ENCODE data around the gene NGRN.

NGRN gene

DNA sequence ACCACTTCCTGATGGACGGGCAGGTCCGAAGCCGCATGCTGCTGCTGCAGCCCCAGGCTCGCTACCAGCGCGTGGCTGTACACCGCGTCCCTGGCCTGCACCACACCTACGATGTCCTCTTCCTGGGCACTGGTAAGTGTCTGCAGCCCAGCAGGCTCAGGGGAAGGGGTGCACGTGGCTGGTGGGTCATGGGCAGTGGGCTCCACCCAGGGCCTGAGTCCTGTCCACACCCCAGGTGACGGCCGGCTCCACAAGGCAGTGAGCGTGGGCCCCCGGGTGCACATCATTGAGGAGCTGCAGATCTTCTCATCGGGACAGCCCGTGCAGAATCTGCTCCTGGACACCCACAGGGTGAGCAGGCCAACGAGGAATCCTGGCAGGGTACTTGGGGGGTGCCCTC, 40.4 kb upstream of the NGRN start:
- no peak for DNase-seq (ENCODE audit: low read depth in 1 of 2, low spot score in 1 of 2)
- no peaks in the 10 kb centered on the region for H3K27me3 ChIP-seq (ENCODE audit: insufficient read depth, poor library complexity, severe bottlenecking)
- TF ChIP-seq POLR2AphosphoS5 (IDR thresholded peaks at IDR 0.05; ENCODE audit: low read depth) (no peak), GABPA (IDR thresholded peaks at IDR 0.05; ENCODE audit: low read depth) (no peak)
- TF ChIP-seq, protein P1, sequence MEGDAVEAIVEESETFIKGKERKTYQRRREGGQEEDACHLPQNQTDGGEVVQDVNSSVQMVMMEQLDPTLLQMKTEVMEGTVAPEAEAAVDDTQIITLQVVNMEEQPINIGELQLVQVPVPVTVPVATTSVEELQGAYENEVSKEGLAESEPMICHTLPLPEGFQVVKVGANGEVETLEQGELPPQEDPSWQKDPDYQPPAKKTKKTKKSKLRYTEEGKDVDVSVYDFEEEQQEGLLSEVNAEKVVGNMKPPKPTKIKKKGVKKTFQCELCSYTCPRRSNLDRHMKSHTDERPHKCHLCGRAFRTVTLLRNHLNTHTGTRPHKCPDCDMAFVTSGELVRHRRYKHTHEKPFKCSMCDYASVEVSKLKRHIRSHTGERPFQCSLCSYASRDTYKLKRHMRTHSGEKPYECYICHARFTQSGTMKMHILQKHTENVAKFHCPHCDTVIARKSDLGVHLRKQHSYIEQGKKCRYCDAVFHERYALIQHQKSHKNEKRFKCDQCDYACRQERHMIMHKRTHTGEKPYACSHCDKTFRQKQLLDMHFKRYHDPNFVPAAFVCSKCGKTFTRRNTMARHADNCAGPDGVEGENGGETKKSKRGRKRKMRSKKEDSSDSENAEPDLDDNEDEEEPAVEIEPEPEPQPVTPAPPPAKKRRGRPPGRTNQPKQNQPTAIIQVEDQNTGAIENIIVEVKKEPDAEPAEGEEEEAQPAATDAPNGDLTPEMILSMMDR (IDR thresholded peaks at IDR 0.05; ENCODE audit: insufficient read depth, low read length): no peak
- TF ChIP-seq, protein P2, sequence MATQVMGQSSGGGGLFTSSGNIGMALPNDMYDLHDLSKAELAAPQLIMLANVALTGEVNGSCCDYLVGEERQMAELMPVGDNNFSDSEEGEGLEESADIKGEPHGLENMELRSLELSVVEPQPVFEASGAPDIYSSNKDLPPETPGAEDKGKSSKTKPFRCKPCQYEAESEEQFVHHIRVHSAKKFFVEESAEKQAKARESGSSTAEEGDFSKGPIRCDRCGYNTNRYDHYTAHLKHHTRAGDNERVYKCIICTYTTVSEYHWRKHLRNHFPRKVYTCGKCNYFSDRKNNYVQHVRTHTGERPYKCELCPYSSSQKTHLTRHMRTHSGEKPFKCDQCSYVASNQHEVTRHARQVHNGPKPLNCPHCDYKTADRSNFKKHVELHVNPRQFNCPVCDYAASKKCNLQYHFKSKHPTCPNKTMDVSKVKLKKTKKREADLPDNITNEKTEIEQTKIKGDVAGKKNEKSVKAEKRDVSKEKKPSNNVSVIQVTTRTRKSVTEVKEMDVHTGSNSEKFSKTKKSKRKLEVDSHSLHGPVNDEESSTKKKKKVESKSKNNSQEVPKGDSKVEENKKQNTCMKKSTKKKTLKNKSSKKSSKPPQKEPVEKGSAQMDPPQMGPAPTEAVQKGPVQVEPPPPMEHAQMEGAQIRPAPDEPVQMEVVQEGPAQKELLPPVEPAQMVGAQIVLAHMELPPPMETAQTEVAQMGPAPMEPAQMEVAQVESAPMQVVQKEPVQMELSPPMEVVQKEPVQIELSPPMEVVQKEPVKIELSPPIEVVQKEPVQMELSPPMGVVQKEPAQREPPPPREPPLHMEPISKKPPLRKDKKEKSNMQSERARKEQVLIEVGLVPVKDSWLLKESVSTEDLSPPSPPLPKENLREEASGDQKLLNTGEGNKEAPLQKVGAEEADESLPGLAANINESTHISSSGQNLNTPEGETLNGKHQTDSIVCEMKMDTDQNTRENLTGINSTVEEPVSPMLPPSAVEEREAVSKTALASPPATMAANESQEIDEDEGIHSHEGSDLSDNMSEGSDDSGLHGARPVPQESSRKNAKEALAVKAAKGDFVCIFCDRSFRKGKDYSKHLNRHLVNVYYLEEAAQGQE (IDR thresholded peaks at IDR 0.05; ENCODE audit: insufficient replicate concordance, low read depth): no peak
- H3K27ac ChIP-seq (replicated peaks): no peak overlapping the region
- no peak overlapping the region for H3K4me3 ChIP-seq (replicated peaks; ENCODE audit: insufficient read depth, low read length)

GRCh38 chr15:90225504-90226234, 39.8 kb upstream of the NGRN start:
- H3K27ac ChIP-seq (replicated peaks): no peak overlapping the region
- no peak for DNase-seq (ENCODE audit: low read depth in 1 of 2, low spot score in 1 of 2)
- H3K27me3 ChIP-seq (ENCODE audit: insufficient read depth, poor library complexity, severe bottlenecking): no peaks in the 10 kb centered on the region
- TF ChIP-seq, protein P1 (IDR thresholded peaks at IDR 0.05; ENCODE audit: insufficient read depth, low read length): no peak
- no peak for TF ChIP-seq GABPA (IDR thresholded peaks at IDR 0.05; ENCODE audit: low read depth)
- TF ChIP-seq, protein P2 (IDR thresholded peaks at IDR 0.05; ENCODE audit: insufficient replicate concordance, low read depth): no peak
- no peak for TF ChIP-seq POLR2AphosphoS5 (IDR thresholded peaks at IDR 0.05; ENCODE audit: low read depth)
- no peak for TF ChIP-seq SPI1 (IDR thresholded peaks at IDR 0.05; ENCODE audit: borderline replicate concordance, low read depth)
- H3K4me3 ChIP-seq (replicated peaks; ENCODE audit: insufficient read depth, low read length): no peak overlapping the region

DNA sequence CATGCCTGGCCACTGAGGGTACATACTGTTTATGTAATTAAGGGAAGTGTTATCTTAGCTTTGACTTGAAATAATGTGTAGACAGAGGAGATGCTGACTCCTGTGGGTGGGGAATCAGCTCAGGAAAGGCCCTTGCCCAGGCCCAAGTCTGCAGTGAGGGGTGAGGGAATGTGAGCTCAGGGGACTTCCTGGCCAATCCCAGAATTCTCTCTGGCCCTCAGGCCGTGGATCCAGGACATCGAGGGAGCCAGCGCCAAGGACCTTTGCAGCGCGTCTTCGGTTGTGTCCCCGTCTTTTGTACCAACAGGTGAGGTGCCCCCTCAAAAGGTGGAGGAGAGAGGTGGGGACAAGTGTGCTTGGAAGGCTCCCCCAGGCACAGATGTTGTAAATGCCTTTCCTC, 38.1 kb upstream of the NGRN start:
- H3K27ac ChIP-seq (replicated peaks): no peak overlapping the region

More for the DNA sequence above, 38.1 kb upstream of the NGRN start:
- no peak for DNase-seq (ENCODE audit: low read depth in 1 of 2, low spot score in 1 of 2)
- TF ChIP-seq GABPA (IDR thresholded peaks at IDR 0.05; ENCODE audit: low read depth) (no peak), SPI1 (IDR thresholded peaks at IDR 0.05; ENCODE audit: borderline replicate concordance, low read depth) (no peak), POLR2AphosphoS5 (IDR thresholded peaks at IDR 0.05; ENCODE audit: low read depth) (no peak)
- TF ChIP-seq, protein P1 (IDR thresholded peaks at IDR 0.05; ENCODE audit: insufficient read depth, low read length): no peak
- TF ChIP-seq, protein P2 (IDR thresholded peaks at IDR 0.05; ENCODE audit: insufficient replicate concordance, low read depth): no peak
- H3K27me3 ChIP-seq (ENCODE audit: insufficient read depth, poor library complexity, severe bottlenecking): no peaks in the 10 kb centered on the region
- H3K4me3 ChIP-seq (replicated peaks; ENCODE audit: insufficient read depth, low read length): no peak overlapping the region

Measured in HL-60 (cell line).